Heart right ventricle (tissue), 16 donors: ENCODE measurements around the gene FCHSD2. TPM values are rescaled to one million over a fixed set of nuclear protein-coding genes. Genes with fewer than 3 reads are reported as not detected.
A peak's percentile ranks its signal among the peaks of the same experiment; 100 is the strongest.

Experiments used
- ATAC-seq, 8 donors: fragments of 200-7000 bp; cut with Tn5 transposase; one replicate each; pipeline ENCODE4 v1.9.1; 2020; ENCODE audit warnings: mild to moderate bottlenecking in 8 of 8, moderate library complexity in 8 of 8, moderate number of reproducible peaks in 1 of 8
- DNase-seq, 2 donors: peaks; one replicate each; pipeline ENCODE4 v3.0.0-alpha.2; 2020
- H3K27ac ChIP-seq, 10 donors: fragments of 200-600 bp; sonication (generic) in 2 of 10; one replicate each; pipeline versions ENCODE4 v1.5.0 to v1.8.0; 2020 to 2022; ENCODE audit warnings: mild to moderate bottlenecking in 3 of 10
- H3K27me3 ChIP-seq, 7 donors: fragments of 200-600 bp; one replicate each; pipeline ENCODE4 v1.8.0; 2021 to 2022; ENCODE audit warnings: mild to moderate bottlenecking in 2 of 7
- H3K36me3 ChIP-seq, 9 donors: fragments of 200-600 bp; sonication (generic) in 1 of 9; one replicate each; pipeline versions ENCODE4 v1.5.0 to v1.8.0; 2020 to 2022; ENCODE audit warnings: mild to moderate bottlenecking in 2 of 9
- H3K4me1 ChIP-seq, 9 donors: fragments of 200-600 bp; sonication (generic) in 1 of 9; one replicate each; pipeline versions ENCODE4 v1.5.0 to v1.8.0; 2020 to 2022; ENCODE audit warnings: mild to moderate bottlenecking in 4 of 9
- H3K4me3 ChIP-seq, 10 donors: fragments of 200-600 bp; sonication (generic) in 2 of 10; one replicate each; pipeline versions ENCODE4 v1.5.0 to v1.8.0; 2020 to 2022; ENCODE audit warnings: mild to moderate bottlenecking in 7 of 10, moderate library complexity in 2 of 10
- H3K9me3 ChIP-seq, 11 donors: fragments of 200-600 bp in 10 of 11; sonication (generic) in 2 of 11; one replicate each; pipeline versions ENCODE4 v1.5.0 to v1.8.0; 2013 to 2022; ENCODE audit warnings: mild to moderate bottlenecking in 2 of 11, control low read depth in 1 of 11, moderate library complexity in 1 of 11
- WGBS, 2 donors: extraction: QIAGEN DNeasy Blood & Tissue Kit; methylation state at CpG; one replicate each; pipeline ENCODE4 v1.1.7; 2013; ENCODE audit warnings: inconsistent platforms in 1 of 2; 5-methylcytosine and 5-hydroxymethylcytosine counted together
- intact Hi-C, 10 donors: fragments of 100-400 bp; cut with DNase I; formaldehyde crosslinking; loops; one replicate each; pipeline versions ENCODE4 v1.11.1 to v1.14.2; 2022
- long read RNA-seq, 3 donors: library from polyadenylated mRNA; unstranded; transcript quantifications; one replicate each; pipeline ENCODE4 v2.0.0, GENCODE V29; 2020 to 2021
- polyA plus RNA-seq, 2 donors: library from polyadenylated mRNA; stranded (reverse); fragments of 200-250 nt; gene quantifications; one replicate each; pipeline ENCODE4 v1.2.3, GENCODE V29; 2013
- total RNA-seq, 10 donors: library from RNA; stranded (reverse); fragmentation: NEBNext Ultra II Directional in 3 of 10; extraction: Animal tissue kit (Norgen Biotek cat#: 25700) in 3 of 10; gene quantifications; one replicate each; pipeline versions ENCODE4 v1.2.1 to v1.2.4, GENCODE V29; 2021 to 2023
- TF ChIP-seq, protein P1 (sequence below), 9 donors: fragments of 200-600 bp; sonication (generic) in 2 of 9; IDR thresholded peaks; one replicate each; pipeline versions ENCODE4 v1.5.0 to v1.8.0; 2021 to 2022; ENCODE audit warnings: antibody characterized with exemption in 9 of 9, mild to moderate bottlenecking in 5 of 9, moderate library complexity in 1 of 9
- donor health status: Arrhythmogenic right ventricular cardiomyopathy.
- donor health status: ischemic (EF 13 %, LVEDD 7.1; RV severe dilation, severe dysfunction).
- donor health status: healthy with polysubstance abuse.
- donor health status: DM: no; HTN: yes; CAD: no.
- donor health status: DM: no; HTN: no; CAD: no.
- donor health status: ischemic (EF 25% LVEDD 6.9; RV normal size, moderate dysfunction).
- donor health status: ischemic (EF 25% LVEDD 5.7; RV mildly dilated, moderate dysfunction).
- donor health status: healthy.
- donor health status: DM: yes; HTN: yes; CAD: no.
- donor health status: Ischemic cardiomyopathy.
- donor health status: ischemic (EF 35%, LVEDD 5.7; RV mildly dilated, moderate dysfunction).
- donor health status: nonischemic (EF 11% LVEDD 7.7; RV severe dilation, severe dysfunction).
- donor health status: DM: yes; HTN: yes; CAD: no.
- donor health status: PGD.
- donor health status: ischemic (EF 29% LVEDD 5.4; RV normal size, mild dysfunction).
- donor health status: nonischemic (EF 23%, LVEDD 6.1; RV moderate dilation, normal function).

The FCHSD2 gene
- total RNA-seq (10 to 100 TPM; 28.1 to 48.4 (median 39.0) TPM), polyA plus RNA-seq (10 to 100 TPM; 16.1 to 17.1 TPM)
- long read RNA-seq, donor 1, transcript FCHSD2-204 (20 exons, 3,154 nt): major isoform, 9 of 20 reads
- long read RNA-seq, donor 1, partial matches to known transcripts: 5 of 20 reads
- long read RNA-seq, donor 1, other reads (novel, unspliced or antisense): 6 of 20 reads
- long read RNA-seq, donor 2, transcript FCHSD2-204 (20 exons, 3,154 nt): major isoform, 21 of 44 reads
- long read RNA-seq, donor 2, partial matches to known transcripts: 10 of 44 reads
- long read RNA-seq, donor 2, other reads (novel, unspliced or antisense): 13 of 44 reads
- long read RNA-seq, donor 3, transcript FCHSD2-204 (20 exons, 3,154 nt): major isoform, 9 of 61 reads
- long read RNA-seq, donor 3, partial matches to known transcripts: 15 of 61 reads
- long read RNA-seq, donor 3, other reads (novel, unspliced or antisense): 37 of 61 reads

DNA sequence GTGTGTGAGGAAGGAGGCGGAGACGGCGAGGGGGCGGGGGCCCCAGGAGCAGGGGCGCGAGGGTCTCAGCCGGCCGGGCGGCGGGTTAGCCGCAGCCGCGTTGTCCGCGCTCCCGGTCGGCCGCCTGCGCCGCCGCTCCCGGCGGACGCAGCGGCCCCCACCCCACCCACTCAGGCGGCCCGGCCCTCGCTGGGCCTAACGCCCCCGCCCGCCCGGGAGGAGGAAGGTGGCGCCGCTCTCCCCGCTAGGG is at the start of gene FCHSD2:
Gene FCHSD2, minus strand, starts transcription at position 191 of the 250 bp plus-strand sequence. CDS start 441 bp downstream, outside the sequence.
- peak within 1 kb of the TSS; percentile 96 to 99 (median 98) for H3K27ac ChIP-seq
- H3K4me1 ChIP-seq: peaks cover 0 to 77% (median 50%) of the 10 kb centered on the region in 9 donors
- no peak for ATAC-seq
- H3K4me3 ChIP-seq: peak within 1 kb of the TSS; percentile 91 to 98 (median 94)
- no peak for DNase-seq
- WGBS, 2 donors: 0 to 1% methylated on average over 15 to 34 of the region's 35 CpGs
- intact Hi-C loops: loop anchor here in 8 of 10 donors (1.0 to 10.0 kb wide), 12 partner anchors 32 to 311 kb away; no protein-coding TSS in a partner anchor
- no peaks in the 10 kb centered on the region for H3K27me3 ChIP-seq
- TF ChIP-seq, protein P1, sequence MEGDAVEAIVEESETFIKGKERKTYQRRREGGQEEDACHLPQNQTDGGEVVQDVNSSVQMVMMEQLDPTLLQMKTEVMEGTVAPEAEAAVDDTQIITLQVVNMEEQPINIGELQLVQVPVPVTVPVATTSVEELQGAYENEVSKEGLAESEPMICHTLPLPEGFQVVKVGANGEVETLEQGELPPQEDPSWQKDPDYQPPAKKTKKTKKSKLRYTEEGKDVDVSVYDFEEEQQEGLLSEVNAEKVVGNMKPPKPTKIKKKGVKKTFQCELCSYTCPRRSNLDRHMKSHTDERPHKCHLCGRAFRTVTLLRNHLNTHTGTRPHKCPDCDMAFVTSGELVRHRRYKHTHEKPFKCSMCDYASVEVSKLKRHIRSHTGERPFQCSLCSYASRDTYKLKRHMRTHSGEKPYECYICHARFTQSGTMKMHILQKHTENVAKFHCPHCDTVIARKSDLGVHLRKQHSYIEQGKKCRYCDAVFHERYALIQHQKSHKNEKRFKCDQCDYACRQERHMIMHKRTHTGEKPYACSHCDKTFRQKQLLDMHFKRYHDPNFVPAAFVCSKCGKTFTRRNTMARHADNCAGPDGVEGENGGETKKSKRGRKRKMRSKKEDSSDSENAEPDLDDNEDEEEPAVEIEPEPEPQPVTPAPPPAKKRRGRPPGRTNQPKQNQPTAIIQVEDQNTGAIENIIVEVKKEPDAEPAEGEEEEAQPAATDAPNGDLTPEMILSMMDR (IDR thresholded peaks at IDR 0.05): no peak
- no peaks in the 10 kb centered on the region for H3K9me3 ChIP-seq
- peaks cover 0 to 22% (median 0%) of the 10 kb centered on the region in 9 donors for H3K36me3 ChIP-seq

DNA sequence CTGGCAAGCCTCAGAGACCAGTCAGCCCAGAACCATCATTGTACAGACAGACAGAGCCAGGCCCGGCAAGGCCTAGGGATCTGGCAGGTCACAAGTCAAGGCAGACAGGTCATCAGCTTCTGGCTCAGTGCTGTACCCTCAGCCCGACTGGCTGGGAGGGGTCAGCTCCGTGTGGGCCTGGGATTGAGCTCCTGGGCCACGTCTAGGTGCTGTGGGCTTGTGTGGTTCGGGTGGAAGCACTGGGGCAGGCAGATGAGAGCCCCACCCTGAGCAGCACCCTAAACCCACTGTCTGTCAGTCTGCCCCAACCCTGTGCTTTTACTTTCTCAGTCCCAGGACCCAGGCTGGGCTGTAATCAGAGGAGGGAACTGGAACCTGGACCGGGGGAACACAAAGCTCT is 49.0 kb upstream of the FCHSD2 start:
- DNase-seq (no peak), ATAC-seq (no peak)
- H3K27me3 ChIP-seq: no peaks in the 10 kb centered on the region
- no peak overlapping the region for H3K27ac ChIP-seq
- no peaks in the 10 kb centered on the region for H3K9me3 ChIP-seq
- TF ChIP-seq, protein P1 (IDR thresholded peaks at IDR 0.05): no peak
- WGBS, 2 donors: 82 to 85% methylated on average over 6 of the region's 6 CpGs
- H3K36me3 ChIP-seq: no peaks in the 10 kb centered on the region
- H3K4me3 ChIP-seq: no peak overlapping the region
- peaks cover 10 to 49% (median 22%) of the 10 kb centered on the region in 9 donors for H3K4me1 ChIP-seq
- intact Hi-C loops: no loop called here

DNA sequence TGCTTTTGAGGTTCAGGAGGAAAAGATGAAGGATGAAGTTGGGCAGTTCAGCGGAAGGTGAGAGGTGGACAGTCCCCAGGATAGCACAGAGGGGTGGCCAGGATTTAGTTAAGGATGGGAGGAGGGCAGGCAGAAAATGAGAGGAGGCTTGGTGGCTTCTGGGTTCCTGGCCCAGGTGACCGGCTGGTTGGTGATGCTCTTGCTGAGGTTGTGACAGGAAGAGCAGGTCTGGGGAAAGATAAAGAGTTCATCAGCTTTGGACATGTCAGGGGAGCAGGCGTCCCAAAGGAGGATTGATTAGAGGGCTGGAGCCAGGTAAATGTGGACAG is 48.4 kb upstream of the FCHSD2 start:
- no peaks in the 10 kb centered on the region for H3K9me3 ChIP-seq
- H3K4me1 ChIP-seq: peaks cover 10 to 56% (median 22%) of the 10 kb centered on the region in 9 donors
- no peaks in the 10 kb centered on the region for H3K27me3 ChIP-seq
- H3K36me3 ChIP-seq: no peaks in the 10 kb centered on the region
- intact Hi-C loops: no loop called here
- WGBS, 2 donors: 93 to 98% methylated on average over 3 of the region's 3 CpGs
- TF ChIP-seq, protein P1 (IDR thresholded peaks at IDR 0.05): no peak
- DNase-seq (no peak), ATAC-seq (no peak)
- H3K4me3 ChIP-seq: no peak overlapping the region
- no peak overlapping the region for H3K27ac ChIP-seq

DNA sequence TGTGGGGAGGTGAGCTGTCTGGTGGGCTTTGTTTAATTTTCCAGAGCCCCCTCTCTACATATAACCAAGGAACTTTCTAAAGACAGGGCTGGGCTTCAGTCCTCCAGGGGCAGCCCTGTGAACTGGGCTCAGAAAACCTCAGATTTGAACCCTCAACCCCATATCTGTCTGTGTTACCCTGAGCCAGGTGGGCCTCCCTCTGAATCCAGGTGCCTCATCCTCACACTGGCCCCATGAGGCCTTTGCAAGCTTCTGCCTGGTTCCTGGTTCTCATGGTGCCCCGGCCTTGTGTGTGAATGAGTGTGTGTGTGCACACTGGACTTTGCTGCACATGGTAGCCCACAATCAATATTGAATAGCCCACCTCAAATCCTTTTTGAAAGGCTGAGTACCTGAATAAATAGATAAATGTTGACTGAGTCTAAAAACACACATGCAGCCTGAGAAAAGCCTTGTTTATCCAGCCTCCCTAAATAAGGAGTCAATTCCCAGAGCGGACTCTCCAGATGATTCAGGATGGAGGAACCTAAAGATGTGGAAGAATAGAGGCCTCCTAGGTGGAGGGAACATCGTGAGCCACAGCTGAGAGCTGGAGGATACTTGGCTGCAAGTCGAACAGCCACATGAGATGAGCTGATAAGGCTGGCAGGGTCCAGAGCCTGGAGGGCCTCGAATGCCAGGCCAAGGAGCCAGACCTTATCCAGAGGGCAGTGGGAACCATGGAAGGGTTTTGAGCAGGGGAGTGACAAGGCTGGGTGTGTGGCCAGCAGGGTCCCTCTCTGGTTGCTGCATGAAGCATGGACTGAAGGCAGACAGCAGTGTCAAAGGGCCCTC is 47.8 kb upstream of the FCHSD2 start:
- Histone ChIP-seq H3K36me3 (no peaks in the 10 kb centered on the region), H3K4me1 (peaks cover 10 to 61% (median 22%) of the 10 kb centered on the region in 9 donors), H3K9me3 (no peaks in the 10 kb centered on the region), H3K27ac (peak overlapping the region in 1 of 10 donors; percentile 81), H3K4me3 (no peak overlapping the region), H3K27me3 (no peaks in the 10 kb centered on the region)
- DNase-seq (no peak), ATAC-seq (no peak)
- WGBS, 2 donors: 54 to 57% methylated on average over 5 of the region's 5 CpGs
- intact Hi-C loops: loop anchor here in 6 of 10 donors (5.0 to 10.0 kb wide), 5 partner anchors 47 to 105 kb away; no protein-coding TSS in a partner anchor
- TF ChIP-seq, protein P1 (IDR thresholded peaks at IDR 0.05): no peak
